HuH-7.5 (cell line): ENCODE results near the gene SMURF1.
"Not testable (repeated sequence)": the region's sequence is repeated elsewhere in the genome, so short reads cannot be mapped to it uniquely, and the experiment has no call there.

Source experiments
- DNase-seq: peaks from one replicate; pipeline ENCODE4 v3.0.0; 2011; ENCODE audit warnings: low spot score

The SMURF1 gene

GRCh38 chr7:99047526-99048077 lies 96.3 kb downstream of the SMURF1 start:
- DNase-seq = no peak

- no peak for DNase-seq
Measured at GRCh38 chr7:99046722-99047121, 97.2 kb downstream of the SMURF1 start.

- not testable (repeated sequence) for DNase-seq
Measured at GRCh38 chr7:99046262-99046661, 97.6 kb downstream of the SMURF1 start.

GRCh38 chr7:99044858-99045257 lies 99.0 kb downstream of the SMURF1 start:
- not testable (repeated sequence) for DNase-seq

DNA sequence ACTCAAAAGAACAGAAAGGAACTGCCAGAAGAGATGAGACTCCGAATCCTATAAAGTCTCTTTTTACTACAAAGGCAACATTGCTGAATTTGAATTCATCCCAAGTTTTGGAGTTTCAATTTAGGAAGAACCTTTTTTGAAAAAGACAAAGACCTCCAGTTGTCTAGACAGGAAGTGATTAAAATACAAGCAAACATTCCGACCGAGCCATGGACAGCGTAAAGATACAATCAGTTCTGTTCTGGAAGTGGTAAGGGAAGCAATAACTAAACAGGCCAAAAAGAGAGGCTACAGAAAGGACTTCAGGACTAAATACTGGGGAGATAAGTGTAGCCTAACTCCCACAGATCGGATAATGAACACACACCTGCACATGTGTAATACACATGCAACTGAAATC lies 101.0 kb downstream of the SMURF1 start:
- no peak for DNase-seq

DNA sequence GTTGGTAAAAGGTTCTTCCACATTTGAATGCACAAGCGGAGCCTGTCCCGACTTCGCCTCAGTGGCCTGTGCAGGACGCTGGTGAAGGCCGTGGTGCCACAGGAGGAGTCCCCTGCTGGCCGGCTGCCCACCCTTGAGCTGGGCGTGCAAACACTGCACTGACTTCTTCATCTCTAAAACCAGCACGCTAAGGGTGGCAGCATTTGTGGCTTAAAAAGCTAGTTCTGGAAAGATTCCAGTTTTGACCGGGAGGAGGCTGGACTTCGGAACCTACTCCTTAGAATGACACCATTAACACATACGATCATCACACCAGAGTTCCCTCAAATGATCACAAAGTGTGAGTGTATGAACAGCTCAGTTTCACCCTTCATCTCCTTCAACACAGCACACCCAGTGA lies 102.4 kb downstream of the SMURF1 start:
- no peak for DNase-seq

- DNase-seq = peak; percentile 96
Measured at GRCh38 chr7:99040104-99040958, 103.6 kb downstream of the SMURF1 start.

GRCh38 chr7:99039384-99039891 lies 104.5 kb downstream of the SMURF1 start:
- no peak for DNase-seq

- DNase-seq = no peak
Measured at GRCh38 chr7:99038086-99038855, 105.6 kb downstream of the SMURF1 start.

GRCh38 chr7:99037327-99037940 lies 106.5 kb downstream of the SMURF1 start:
- DNase-seq = no peak

GRCh38 chr7:99036546-99037111 lies 107.3 kb downstream of the SMURF1 start:
- peak; percentile 63 for DNase-seq

DNA sequence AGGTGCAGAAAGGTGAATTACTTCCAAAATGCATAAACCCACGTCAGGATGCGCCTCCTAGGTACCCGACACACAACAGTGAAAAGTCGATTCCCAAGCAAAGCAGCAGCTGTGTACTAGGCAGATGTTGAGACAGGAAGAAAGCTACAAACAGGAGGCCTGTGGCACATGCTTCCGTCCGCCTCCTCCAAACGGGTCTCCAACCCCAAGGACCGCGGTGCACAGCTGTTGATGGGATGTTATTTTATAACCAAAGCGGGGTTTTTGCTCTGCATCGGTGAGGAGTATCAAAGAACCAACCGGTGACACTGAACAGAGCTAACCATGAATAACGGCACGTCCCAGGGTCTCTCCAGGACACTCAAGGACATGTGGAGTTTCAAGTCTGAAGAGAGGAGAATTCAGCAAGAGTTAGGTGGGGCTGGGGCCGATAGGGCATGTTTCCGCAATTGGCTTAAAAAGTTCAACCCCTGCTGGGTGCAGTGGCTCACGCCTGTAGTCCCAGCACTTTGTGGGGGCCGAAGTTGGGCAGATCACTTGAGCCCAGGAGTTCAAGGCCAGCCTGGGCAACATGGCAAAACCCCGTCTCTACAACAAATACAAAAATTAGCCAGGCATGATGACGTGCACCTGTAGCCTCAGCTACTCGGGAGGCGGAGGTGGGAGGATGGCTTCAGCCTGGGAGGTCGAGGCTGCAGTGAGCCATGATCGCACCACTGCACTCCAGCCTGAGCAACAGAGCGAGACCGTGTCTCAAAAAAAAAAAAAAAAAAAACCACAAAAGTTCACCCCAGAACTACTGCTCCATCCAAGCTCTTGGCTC lies 108.0 kb downstream of the SMURF1 start:
- no peak for DNase-seq

DNA sequence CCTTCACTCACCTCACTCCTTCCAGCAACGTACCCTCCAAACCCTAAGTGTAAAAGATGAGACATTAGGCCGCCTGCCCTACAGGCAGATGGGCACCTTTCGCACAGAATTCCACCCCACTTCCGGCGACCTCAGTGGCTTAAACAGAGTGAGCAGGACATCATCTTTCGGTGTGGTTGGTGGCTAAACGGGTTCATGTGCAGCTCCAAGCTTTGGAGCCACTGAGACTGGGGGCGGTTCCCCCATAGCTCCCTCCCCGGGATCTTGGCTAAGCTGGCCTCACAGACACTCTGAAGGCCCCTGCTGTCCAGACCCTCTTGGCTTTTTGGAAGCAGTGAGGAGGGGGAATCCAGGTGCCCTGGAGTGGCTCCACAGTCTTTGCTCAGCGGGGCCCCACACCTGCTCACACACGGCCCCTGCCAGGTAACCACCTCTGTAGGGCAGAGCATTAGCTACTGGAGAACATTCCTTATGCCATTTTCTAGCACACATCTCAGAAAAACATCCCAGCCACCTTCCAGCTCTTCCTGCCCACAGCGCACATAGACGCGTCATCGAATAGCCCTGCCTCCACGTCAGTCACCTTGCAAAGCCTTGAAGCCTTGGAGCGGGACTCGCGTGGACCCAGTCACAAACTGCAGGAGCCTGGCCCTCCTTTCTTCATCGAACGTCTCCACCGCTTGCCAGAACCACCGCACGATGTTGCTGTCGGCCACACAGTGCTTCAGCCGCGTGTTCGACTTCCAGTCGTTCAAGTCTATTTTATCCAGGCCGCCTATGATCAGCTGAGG lies 108.8 kb downstream of the SMURF1 start:
- no peak for DNase-seq

- DNase-seq = no peak
Measured at GRCh38 chr7:99033765-99034164, 110.1 kb downstream of the SMURF1 start.

DNA sequence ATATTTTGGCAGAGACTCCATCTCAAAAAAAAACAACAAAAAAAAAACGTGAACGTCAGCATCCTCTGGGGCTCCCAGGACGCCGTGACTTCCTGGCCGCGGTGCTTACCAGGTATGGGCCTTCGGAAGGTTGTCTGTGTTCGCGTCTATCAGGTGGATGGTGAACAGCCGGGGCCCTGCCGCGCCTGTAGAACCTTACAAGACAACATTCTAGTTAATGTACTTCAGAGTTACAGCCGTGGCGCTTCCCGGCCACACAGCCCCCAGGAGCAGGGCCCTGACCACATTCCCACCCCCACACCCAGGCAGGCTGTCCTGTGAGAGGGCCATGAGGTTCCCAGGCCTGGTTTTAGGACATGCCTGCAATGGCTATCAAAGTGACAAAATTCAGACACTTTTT lies 111.0 kb downstream of the SMURF1 start:
- no peak for DNase-seq

DNA sequence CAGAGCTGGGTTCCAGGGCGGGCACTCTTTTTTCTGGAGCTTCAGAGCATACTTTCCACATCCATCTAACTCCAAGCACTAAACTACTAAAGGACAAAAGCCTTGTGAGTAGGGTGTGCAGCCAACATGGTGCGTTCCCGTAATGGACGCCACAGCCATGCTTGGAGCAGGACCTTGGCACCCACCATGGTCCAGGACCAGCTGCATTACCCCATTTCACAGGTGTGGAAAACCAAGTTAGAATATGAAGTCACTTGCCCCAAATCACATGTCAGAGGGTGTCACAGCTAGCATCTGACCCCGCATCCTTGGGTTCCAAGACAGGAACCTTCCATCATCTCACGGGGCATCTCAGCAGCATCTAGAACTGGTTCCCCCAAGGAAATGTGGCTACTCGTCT lies 112.4 kb downstream of the SMURF1 start:
- DNase-seq = no peak

DNA sequence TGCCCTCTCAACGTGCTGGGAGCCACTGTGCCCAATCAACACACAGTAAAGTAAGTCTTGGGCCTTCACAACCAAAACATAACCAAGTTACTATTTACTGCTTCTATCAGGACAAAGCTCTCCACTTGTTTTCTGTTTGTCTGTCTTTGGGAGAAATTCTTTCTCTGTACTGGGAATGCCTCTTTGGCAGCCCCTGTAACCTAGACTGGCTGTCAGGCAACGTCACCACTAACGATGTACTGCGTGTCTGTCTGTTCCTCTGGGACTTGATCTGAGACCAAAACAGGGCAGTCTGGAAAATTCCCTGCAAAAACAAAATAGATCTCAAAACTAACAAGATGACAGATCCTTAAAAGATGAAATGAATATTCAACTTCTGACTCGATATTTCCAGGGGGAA lies 113.0 kb downstream of the SMURF1 start:
- no peak for DNase-seq

DNA sequence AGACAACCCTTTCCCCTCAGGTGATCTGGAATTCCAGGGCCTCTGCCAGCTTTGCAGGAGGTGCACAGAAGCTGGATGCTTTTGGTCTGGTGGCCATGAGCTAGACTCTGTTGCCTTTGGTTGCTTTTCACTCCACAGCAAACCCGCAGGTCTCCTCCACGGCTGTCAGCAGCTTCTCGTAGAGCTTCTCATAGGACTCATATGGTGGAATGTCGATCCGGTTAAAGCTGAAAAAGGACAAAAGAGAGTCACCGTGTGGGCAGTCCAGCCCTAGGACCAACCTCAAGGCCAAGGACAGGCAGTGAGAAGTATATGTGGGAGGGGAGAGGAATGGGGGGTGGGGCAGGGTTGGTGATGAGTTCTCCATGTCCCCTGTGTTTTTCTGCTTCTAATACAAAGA lies 113.5 kb downstream of the SMURF1 start:
- no peak for DNase-seq

DNA sequence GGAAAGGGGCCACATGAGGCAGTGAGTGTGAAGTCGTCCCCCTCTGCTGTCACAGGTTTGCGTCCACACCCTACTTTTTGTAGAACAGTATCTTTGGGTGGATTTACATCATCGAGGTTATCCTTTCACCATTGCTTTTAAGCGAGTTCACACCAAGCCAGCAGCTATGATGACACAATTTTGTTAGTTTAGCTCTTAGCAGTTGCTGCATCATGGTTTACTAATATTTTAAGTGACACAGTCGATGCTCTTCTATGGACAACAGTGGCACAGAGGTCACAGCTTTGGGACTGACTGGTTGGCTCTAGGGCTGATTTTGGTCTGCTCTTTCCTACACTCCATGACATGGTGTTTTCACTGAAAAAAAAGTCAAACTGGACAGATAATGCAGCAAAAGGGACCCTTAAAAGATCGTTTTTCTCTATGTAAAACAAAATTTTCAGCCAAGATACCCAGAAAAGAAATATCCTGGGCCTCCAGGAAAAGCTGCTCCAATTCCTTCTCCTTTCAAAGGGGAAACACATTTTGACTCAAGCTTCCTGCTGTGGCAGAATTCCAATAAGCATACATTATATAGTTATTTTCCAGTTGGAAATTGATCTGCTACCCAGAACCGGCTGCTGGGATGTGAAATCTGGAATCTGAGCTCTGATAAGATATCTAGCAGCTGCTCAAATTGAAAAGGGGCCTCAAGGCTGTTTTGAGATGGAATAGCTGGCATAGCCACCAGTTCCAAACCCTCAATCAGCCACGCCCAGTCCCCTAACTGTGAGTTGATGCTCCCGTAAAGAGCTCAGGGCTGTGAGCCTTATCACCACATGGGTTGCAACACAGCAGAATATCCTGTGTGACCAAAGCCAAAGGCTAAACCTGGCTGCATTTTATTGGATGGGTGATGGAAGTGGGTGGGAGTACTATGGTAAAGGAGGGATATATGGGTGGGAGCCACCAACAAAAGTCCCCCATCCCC lies 114.2 kb downstream of the SMURF1 start:
- no peak for DNase-seq
